Memory B cell (primary cell): ENCODE measurements around the gene PLEKHG1.

ENCODE experiments used
- ATAC-seq: fragments of 150-1000 bp; cut with Tn5 transposase; 2 replicates; pipeline ENCODE4 v1.10.0; 2021; ENCODE audit warnings: low read depth, mild to moderate bottlenecking, moderate library complexity
- DNase-seq, 2 donors: peaks; one replicate each; pipeline ENCODE4 v3.0.0; 2022; ENCODE audit warnings: low spot score in 2 of 2
- H3K27ac Mint-ChIP-seq: one replicate; pipeline ENCODE4 v1.8.0; 2022; ENCODE audit warnings: mild to moderate bottlenecking, moderate library complexity, mixed read lengths
- H3K27me3 Mint-ChIP-seq: one replicate; pipeline ENCODE4 v1.8.0; 2022; ENCODE audit warnings: mixed read lengths
- H3K36me3 Mint-ChIP-seq: one replicate; pipeline ENCODE4 v1.8.0; 2022; ENCODE audit warnings: mild to moderate bottlenecking, mixed read lengths
- H3K4me1 Mint-ChIP-seq: one replicate; pipeline ENCODE4 v1.8.0; 2022; ENCODE audit warnings: mixed read lengths
- H3K4me3 Mint-ChIP-seq: one replicate; pipeline ENCODE4 v1.8.0; 2022; ENCODE audit warnings: mild to moderate bottlenecking, moderate library complexity, mixed read lengths
- H3K9me3 Mint-ChIP-seq: one replicate; pipeline ENCODE4 v1.8.0; 2022; ENCODE audit warnings: mixed read lengths

Gene PLEKHG1

GRCh38 chr6:150617496-150618460 lies 18.1 kb downstream of the PLEKHG1 start:
- H3K27ac Mint-ChIP-seq = peak overlapping the region; percentile 84
- no peaks in the 10 kb centered on the region for H3K27me3 Mint-ChIP-seq
- H3K36me3 Mint-ChIP-seq = peaks cover 17% of the 10 kb centered on the region
- no peak overlapping the region for H3K4me3 Mint-ChIP-seq
- no peaks in the 10 kb centered on the region for H3K9me3 Mint-ChIP-seq
- peaks cover 53% of the 10 kb centered on the region for H3K4me1 Mint-ChIP-seq
- DNase-seq (no peak), ATAC-seq (no peak)

GRCh38 chr6:150619275-150619674 lies 19.6 kb downstream of the PLEKHG1 start:
- Mint-ChIP-seq H3K4me1 (peaks cover 56% of the 10 kb centered on the region), H3K36me3 (peaks cover 8% of the 10 kb centered on the region), H3K9me3 (no peaks in the 10 kb centered on the region), H3K27ac (peak overlapping the region; percentile 58), H3K27me3 (no peaks in the 10 kb centered on the region), H3K4me3 (no peak overlapping the region)
- DNase-seq = no peak
- no peak for ATAC-seq

DNA sequence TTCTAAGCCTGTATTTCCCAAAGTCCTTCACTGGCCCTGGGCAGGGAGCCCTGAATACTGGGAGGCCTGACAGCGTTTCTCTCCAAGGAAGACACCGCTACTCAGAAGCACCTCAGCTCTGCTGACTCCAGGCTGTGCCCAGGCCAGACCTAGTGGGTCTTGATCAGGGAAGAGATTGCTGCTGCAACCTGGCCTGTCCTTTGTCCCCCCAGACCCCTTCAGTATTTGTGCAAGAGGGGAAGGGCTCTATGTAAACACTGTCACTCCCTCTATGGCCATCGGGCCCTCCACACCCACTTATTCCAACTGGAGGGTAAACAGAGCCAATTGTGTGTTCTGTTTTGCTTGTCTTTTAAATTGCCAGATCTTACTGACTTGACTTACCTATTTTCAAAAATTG lies 20.6 kb downstream of the PLEKHG1 start:
- Mint-ChIP-seq H3K4me1 (peaks cover 54% of the 10 kb centered on the region), H3K36me3 (peaks cover 6% of the 10 kb centered on the region), H3K27me3 (no peaks in the 10 kb centered on the region), H3K9me3 (no peaks in the 10 kb centered on the region), H3K4me3 (no peak overlapping the region), H3K27ac (peak overlapping the region; percentile 99)
- no peak for DNase-seq
- ATAC-seq = no peak

DNA sequence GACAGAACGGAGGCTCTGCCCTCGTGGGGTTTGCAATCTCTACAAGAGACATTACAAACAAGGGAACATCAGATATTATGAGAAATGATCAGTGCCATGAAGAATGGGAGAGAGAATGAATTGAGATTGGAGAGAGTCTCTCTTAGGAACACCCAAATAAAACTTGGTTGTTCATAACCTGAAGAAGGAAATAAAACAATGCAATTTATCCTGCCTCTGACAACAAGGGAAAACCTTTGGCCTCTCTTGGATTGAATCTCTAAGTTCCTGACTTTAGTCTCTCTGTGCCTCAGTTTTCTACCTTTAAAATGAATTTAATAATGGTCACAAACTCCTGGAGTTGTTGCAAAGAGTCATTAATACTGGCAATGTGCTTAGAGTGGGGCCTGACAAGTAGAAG lies 21.1 kb downstream of the PLEKHG1 start:
- no peaks in the 10 kb centered on the region for H3K27me3 Mint-ChIP-seq
- H3K4me1 Mint-ChIP-seq = peaks cover 52% of the 10 kb centered on the region
- H3K9me3 Mint-ChIP-seq = peaks cover under 1% of the 10 kb centered on the region
- peaks cover 8% of the 10 kb centered on the region for H3K36me3 Mint-ChIP-seq
- no peak for ATAC-seq
- peak overlapping the region; percentile 99 for H3K27ac Mint-ChIP-seq
- H3K4me3 Mint-ChIP-seq = no peak overlapping the region
- DNase-seq = no peak

DNA sequence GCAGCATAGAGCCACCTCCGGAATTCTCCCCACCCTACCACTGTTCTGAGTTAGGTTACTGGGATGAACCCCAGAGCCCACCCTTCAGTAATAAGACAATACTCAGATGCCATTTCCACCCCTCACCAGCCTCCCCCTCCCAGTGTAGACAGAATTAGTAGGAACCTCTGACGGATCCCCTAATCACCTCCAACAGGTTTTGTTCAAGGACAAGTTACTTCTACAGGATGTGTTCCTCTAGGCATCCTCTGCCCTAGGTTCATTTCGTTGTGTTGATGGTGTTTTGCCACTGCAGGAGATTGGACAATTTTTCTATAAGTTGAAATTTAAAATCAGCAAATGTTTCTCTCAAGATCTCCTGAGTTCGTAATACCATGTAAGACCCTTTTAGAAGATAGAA lies 22.8 kb downstream of the PLEKHG1 start:
- DNase-seq (no peak), ATAC-seq (peak; percentile 0)
- H3K4me3 Mint-ChIP-seq = peak overlapping the region; percentile 27
- peaks cover 12% of the 10 kb centered on the region for H3K36me3 Mint-ChIP-seq
- H3K27ac Mint-ChIP-seq = peak overlapping the region; percentile 99
- peaks cover 1% of the 10 kb centered on the region for H3K9me3 Mint-ChIP-seq
- H3K27me3 Mint-ChIP-seq = no peaks in the 10 kb centered on the region
- peaks cover 56% of the 10 kb centered on the region for H3K4me1 Mint-ChIP-seq

GRCh38 chr6:150622941-150623874 lies 23.5 kb downstream of the PLEKHG1 start:
- H3K27ac Mint-ChIP-seq = peak overlapping the region; percentile 99
- DNase-seq (peak; percentile 61 to 81), ATAC-seq (peak; percentile 83)
- H3K36me3 Mint-ChIP-seq = peaks cover 12% of the 10 kb centered on the region
- peaks cover 56% of the 10 kb centered on the region for H3K4me1 Mint-ChIP-seq
- H3K27me3 Mint-ChIP-seq = no peaks in the 10 kb centered on the region
- peaks cover 1% of the 10 kb centered on the region for H3K9me3 Mint-ChIP-seq
- peak overlapping the region; percentile 47 for H3K4me3 Mint-ChIP-seq

DNA sequence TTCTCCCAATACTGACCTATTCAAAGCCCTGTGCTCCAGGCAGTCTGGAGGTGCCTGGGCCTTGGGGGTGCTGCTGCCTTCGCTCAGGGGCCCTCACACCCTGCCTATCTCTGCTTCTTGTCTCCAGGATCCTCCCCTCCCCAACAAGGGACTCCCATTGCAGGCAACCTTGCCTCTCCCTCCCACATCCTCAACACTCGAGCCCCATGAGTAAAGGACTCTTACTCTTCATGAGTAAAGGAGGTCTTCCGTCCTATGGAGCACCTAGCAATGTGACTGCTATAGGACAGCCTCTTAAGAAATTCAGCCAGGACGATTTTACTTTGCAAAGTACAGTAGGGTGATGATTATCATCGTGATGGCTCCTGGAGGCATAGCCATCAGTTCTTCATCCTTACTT lies 24.5 kb downstream of the PLEKHG1 start:
- H3K4me1 Mint-ChIP-seq = peaks cover 58% of the 10 kb centered on the region
- DNase-seq (no peak), ATAC-seq (no peak)
- H3K9me3 Mint-ChIP-seq = peaks cover 1% of the 10 kb centered on the region
- H3K27ac Mint-ChIP-seq = peak overlapping the region; percentile 99
- no peaks in the 10 kb centered on the region for H3K27me3 Mint-ChIP-seq
- peaks cover 14% of the 10 kb centered on the region for H3K36me3 Mint-ChIP-seq
- peak overlapping the region; percentile 64 for H3K4me3 Mint-ChIP-seq

DNA sequence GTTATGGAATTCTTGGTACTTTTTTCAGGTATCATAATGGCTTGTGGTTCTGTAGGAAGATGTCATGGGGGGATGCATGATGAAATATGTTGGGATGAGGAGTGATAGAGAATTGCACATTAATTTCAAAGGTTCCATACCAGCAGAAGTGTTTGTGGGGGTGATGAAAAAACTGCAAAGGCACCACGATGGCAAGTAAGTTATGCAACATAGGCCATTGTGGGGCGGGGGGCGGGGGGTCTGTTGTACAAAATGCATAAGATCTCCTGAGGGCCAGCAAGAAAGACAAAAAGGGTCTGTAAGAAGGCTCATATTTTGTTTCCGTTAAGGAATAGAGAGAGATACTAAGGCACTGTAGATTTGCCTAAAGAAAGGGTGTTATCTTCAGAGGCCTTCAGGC lies 26.2 kb downstream of the PLEKHG1 start:
- Mint-ChIP-seq H3K36me3 (peaks cover 11% of the 10 kb centered on the region), H3K9me3 (peaks cover 1% of the 10 kb centered on the region), H3K27ac (peak overlapping the region; percentile 99), H3K4me1 (peaks cover 56% of the 10 kb centered on the region), H3K4me3 (no peak overlapping the region), H3K27me3 (no peaks in the 10 kb centered on the region)
- ATAC-seq = no peak
- DNase-seq = no peak

DNA sequence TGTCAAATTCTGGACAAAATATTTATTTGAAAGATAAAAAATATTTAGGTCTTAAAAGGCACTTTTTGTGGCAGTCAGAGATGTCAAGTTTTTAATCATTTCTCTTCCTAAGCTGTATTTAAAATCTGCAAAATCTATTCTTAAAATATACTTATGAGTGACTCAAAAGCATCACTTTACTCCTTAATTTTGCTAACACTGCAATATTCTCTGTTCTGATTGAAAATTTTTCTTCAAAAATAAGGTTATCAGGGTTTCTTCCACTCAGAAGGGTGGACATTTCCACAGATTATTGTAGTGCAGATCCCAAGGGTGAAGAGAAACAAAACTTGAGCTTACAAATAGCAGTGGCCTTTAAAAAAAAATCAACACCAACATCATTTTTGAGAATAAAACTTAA lies 27.5 kb downstream of the PLEKHG1 start:
- no peak for ATAC-seq
- Mint-ChIP-seq H3K36me3 (peaks cover 9% of the 10 kb centered on the region), H3K9me3 (peaks cover 1% of the 10 kb centered on the region), H3K27ac (peak overlapping the region; percentile 99), H3K4me3 (no peak overlapping the region), H3K4me1 (peaks cover 61% of the 10 kb centered on the region), H3K27me3 (no peaks in the 10 kb centered on the region)
- DNase-seq = no peak

DNA sequence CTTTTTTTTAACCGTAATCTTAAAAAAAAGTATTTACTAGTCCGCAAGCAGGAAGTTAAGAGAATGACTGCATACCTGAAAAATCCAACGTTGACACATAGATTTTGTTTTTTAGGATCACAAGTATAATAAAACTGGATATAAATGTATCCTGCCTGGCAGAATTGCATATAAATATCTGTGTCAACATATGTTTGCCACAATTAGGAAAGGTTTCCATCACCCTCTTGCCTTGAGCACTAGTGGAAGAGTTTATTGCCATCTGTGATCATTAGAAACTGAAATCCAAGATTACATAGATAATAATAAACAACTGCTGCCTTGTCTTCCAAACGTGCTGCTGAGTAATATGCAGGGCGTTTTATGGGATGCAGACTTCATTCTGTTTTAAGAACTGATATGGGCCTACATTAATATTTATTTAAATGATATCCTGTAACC lies 27.9 kb downstream of the PLEKHG1 start:
- DNase-seq (no peak), ATAC-seq (no peak)
- Mint-ChIP-seq H3K4me1 (peaks cover 62% of the 10 kb centered on the region), H3K36me3 (peaks cover 9% of the 10 kb centered on the region), H3K27me3 (no peaks in the 10 kb centered on the region), H3K27ac (peak overlapping the region; percentile 22), H3K9me3 (peaks cover 1% of the 10 kb centered on the region), H3K4me3 (no peak overlapping the region)

- H3K27ac Mint-ChIP-seq = peak overlapping the region; percentile 16
- peaks cover 14% of the 10 kb centered on the region for H3K36me3 Mint-ChIP-seq
- no peaks in the 10 kb centered on the region for H3K27me3 Mint-ChIP-seq
- peaks cover 1% of the 10 kb centered on the region for H3K9me3 Mint-ChIP-seq
- no peak overlapping the region for H3K4me3 Mint-ChIP-seq
- peaks cover 65% of the 10 kb centered on the region for H3K4me1 Mint-ChIP-seq
- ATAC-seq = no peak
- DNase-seq = no peak
These were observed 29.2 kb downstream of the PLEKHG1 start for GRCh38 chr6:150628908-150629307.

- ATAC-seq = peak; percentile 63
- peak overlapping the region; percentile 100 for H3K27ac Mint-ChIP-seq
- peak; percentile 52 to 63 for DNase-seq
- peak overlapping the region; percentile 100 for H3K4me3 Mint-ChIP-seq
- peaks cover 58% of the 10 kb centered on the region for H3K4me1 Mint-ChIP-seq
- H3K36me3 Mint-ChIP-seq = peaks cover 10% of the 10 kb centered on the region
- H3K9me3 Mint-ChIP-seq = no peaks in the 10 kb centered on the region
- no peaks in the 10 kb centered on the region for H3K27me3 Mint-ChIP-seq
These were observed 31.7 kb downstream of the PLEKHG1 start for GRCh38 chr6:150631283-150631983.

DNA sequence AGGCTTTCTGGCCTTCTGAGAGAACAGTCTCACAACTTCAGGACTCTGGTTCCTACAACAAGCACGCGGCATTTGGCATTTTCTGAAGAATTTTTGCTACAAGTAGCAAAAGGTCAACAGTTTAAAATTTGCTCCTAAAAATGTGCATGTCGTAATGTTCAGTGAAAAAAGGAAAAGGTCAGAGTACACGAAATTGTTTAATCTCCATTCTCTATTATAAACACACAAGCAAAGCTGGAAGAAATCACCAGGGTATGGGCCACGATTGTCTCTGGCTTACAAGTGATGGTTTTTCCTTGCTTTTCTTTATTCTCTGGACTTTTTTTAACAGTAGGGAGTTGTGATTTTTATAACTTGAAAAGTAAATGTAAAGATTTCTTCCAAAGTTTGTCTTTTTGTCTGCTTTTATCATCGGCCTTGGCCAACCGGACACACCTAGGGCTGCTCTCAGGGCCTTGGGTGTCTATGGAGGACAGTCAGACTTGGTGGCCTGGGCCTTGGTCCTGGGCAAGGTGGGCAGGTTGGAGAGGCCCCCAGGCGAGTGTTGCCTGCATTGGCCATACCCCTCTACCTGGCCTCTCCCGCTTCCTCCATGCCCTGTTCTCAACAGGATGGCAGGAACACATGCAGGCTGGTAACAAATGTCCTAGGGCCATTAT lies 32.4 kb downstream of the PLEKHG1 start:
- H3K4me1 Mint-ChIP-seq = peaks cover 59% of the 10 kb centered on the region

More for the DNA sequence above, 32.4 kb downstream of the PLEKHG1 start:
- ATAC-seq (no peak), DNase-seq (no peak)
- Mint-ChIP-seq H3K4me3 (peak overlapping the region; percentile 100), H3K36me3 (peaks cover 7% of the 10 kb centered on the region), H3K27me3 (no peaks in the 10 kb centered on the region), H3K27ac (peak overlapping the region; percentile 100), H3K9me3 (no peaks in the 10 kb centered on the region)
